ENCODE results near the gene HSD17B1. TPM values are rescaled to one million over a fixed set of nuclear protein-coding genes. Genes with fewer than 3 reads are reported as not detected.
A peak's percentile ranks its signal among the peaks of the same experiment; 100 is the strongest.

The HSD17B1 gene
- total RNA-seq, 1 experiment from 2014 or later = 1.5 TPM

- peaks cover 25% of the 10 kb centered on the region for H3K36me3 Mint-ChIP-seq
- H3K4me1 Mint-ChIP-seq = peaks cover 20% of the 10 kb centered on the region
These were observed 25.7 kb downstream of the HSD17B1 start for GRCh38 chr17:42578282-42578869.

GRCh38 chr17:42579794-42580551 lies 27.2 kb downstream of the HSD17B1 start:
- ChIA-PET POLR2A (no interaction called here), CTCF (interaction anchor here (1.0 to 3.3 kb wide), 4 partner anchors 10 to 183 kb away, joined by 3 to 55 read pairs (median 5); partner anchors contain the start of genes RETREG3 and TUBG1)
- no peak for DNase-seq (ENCODE audit: low spot score)
- H3K4me1 Mint-ChIP-seq = peaks cover 20% of the 10 kb centered on the region
- H3K27ac Mint-ChIP-seq = peak overlapping the region; percentile 32
- H3K36me3 Mint-ChIP-seq = peaks cover 32% of the 10 kb centered on the region
- no peaks in the 10 kb centered on the region for H3K27me3 Mint-ChIP-seq (ENCODE audit: low read depth)
- H3K4me3 Mint-ChIP-seq = no peak overlapping the region
- no peak for ATAC-seq
- no peaks in the 10 kb centered on the region for H3K9me3 Mint-ChIP-seq
- TF ChIP-seq ELF4 (CRISPR knock-in tag; IDR thresholded peaks at IDR 0.05; ENCODE audit: low read depth) (no peak), ZNF138 (CRISPR knock-in tag; conservative IDR thresholded peaks at IDR 0.05) (no peak), ETV6 (CRISPR knock-in tag; IDR thresholded peaks at IDR 0.05) (no peak), FOXJ3 (CRISPR knock-in tag; IDR thresholded peaks at IDR 0.05; ENCODE audit: borderline replicate concordance) (no peak), ZNF416 (CRISPR knock-in tag; IDR thresholded peaks at IDR 0.05) (no peak), FOXP1 (CRISPR knock-in tag; IDR thresholded peaks at IDR 0.05; ENCODE audit: borderline replicate concordance) (no peak), ZBTB21 (CRISPR knock-in tag; IDR thresholded peaks at IDR 0.05; ENCODE audit: borderline replicate concordance) (no peak), NR3C1 (CRISPR knock-in tag; conservative IDR thresholded peaks at IDR 0.05; ENCODE audit: low read depth) (no peak), ZNF121 (CRISPR knock-in tag; IDR thresholded peaks at IDR 0.05) (no peak), ZNF423 (CRISPR knock-in tag; IDR thresholded peaks at IDR 0.05) (no peak)
- TF ChIP-seq, protein P1, sequence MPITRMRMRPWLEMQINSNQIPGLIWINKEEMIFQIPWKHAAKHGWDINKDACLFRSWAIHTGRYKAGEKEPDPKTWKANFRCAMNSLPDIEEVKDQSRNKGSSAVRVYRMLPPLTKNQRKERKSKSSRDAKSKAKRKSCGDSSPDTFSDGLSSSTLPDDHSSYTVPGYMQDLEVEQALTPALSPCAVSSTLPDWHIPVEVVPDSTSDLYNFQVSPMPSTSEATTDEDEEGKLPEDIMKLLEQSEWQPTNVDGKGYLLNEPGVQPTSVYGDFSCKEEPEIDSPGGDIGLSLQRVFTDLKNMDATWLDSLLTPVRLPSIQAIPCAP (CRISPR knock-in tag; IDR thresholded peaks at IDR 0.05) = no peak
- TF ChIP-seq, protein P2, sequence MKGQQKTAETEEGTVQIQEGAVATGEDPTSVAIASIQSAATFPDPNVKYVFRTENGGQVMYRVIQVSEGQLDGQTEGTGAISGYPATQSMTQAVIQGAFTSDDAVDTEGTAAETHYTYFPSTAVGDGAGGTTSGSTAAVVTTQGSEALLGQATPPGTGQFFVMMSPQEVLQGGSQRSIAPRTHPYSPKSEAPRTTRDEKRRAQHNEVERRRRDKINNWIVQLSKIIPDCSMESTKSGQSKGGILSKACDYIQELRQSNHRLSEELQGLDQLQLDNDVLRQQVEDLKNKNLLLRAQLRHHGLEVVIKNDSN (CRISPR knock-in tag; IDR thresholded peaks at IDR 0.05) = no peak
- TF ChIP-seq, protein P3, sequence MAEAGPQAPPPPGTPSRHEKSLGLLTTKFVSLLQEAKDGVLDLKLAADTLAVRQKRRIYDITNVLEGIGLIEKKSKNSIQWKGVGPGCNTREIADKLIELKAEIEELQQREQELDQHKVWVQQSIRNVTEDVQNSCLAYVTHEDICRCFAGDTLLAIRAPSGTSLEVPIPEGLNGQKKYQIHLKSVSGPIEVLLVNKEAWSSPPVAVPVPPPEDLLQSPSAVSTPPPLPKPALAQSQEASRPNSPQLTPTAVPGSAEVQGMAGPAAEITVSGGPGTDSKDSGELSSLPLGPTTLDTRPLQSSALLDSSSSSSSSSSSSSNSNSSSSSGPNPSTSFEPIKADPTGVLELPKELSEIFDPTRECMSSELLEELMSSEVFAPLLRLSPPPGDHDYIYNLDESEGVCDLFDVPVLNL (CRISPR knock-in tag; IDR thresholded peaks at IDR 0.05; ENCODE audit: borderline replicate concordance, low read depth) = no peak

More at GRCh38 chr17:42578282-42578869, 25.7 kb downstream of the HSD17B1 start:
- peak; percentile 77 for ATAC-seq
- TF ChIP-seq ZNF416 (CRISPR knock-in tag; IDR thresholded peaks at IDR 0.05) (0 out of 2 replicates have a peak, but pooled peaks have one; percentile 13), ZNF232 (CRISPR knock-in tag; IDR thresholded peaks at IDR 0.05) (peak; percentile 41; the same call in 1 of the 2 replicates), TP53 (CRISPR knock-in tag; IDR thresholded peaks at IDR 0.05) (0 out of 2 replicates have a peak, but pooled peaks have one; percentile 8), ERG (CRISPR knock-in tag; IDR thresholded peaks at IDR 0.05) (no peak), ZNF423 (CRISPR knock-in tag; IDR thresholded peaks at IDR 0.05) (no peak), ZNF219 (CRISPR knock-in tag; IDR thresholded peaks at IDR 0.05; ENCODE audit: borderline replicate concordance) (no peak), ETV6 (CRISPR knock-in tag; IDR thresholded peaks at IDR 0.05) (peak; percentile 61; the same call in 1 of the 2 replicates)
- TF ChIP-seq, protein P4, sequence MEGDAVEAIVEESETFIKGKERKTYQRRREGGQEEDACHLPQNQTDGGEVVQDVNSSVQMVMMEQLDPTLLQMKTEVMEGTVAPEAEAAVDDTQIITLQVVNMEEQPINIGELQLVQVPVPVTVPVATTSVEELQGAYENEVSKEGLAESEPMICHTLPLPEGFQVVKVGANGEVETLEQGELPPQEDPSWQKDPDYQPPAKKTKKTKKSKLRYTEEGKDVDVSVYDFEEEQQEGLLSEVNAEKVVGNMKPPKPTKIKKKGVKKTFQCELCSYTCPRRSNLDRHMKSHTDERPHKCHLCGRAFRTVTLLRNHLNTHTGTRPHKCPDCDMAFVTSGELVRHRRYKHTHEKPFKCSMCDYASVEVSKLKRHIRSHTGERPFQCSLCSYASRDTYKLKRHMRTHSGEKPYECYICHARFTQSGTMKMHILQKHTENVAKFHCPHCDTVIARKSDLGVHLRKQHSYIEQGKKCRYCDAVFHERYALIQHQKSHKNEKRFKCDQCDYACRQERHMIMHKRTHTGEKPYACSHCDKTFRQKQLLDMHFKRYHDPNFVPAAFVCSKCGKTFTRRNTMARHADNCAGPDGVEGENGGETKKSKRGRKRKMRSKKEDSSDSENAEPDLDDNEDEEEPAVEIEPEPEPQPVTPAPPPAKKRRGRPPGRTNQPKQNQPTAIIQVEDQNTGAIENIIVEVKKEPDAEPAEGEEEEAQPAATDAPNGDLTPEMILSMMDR (IDR thresholded peaks at IDR 0.05) = peak; percentile 50
- TF ChIP-seq, protein P5, sequence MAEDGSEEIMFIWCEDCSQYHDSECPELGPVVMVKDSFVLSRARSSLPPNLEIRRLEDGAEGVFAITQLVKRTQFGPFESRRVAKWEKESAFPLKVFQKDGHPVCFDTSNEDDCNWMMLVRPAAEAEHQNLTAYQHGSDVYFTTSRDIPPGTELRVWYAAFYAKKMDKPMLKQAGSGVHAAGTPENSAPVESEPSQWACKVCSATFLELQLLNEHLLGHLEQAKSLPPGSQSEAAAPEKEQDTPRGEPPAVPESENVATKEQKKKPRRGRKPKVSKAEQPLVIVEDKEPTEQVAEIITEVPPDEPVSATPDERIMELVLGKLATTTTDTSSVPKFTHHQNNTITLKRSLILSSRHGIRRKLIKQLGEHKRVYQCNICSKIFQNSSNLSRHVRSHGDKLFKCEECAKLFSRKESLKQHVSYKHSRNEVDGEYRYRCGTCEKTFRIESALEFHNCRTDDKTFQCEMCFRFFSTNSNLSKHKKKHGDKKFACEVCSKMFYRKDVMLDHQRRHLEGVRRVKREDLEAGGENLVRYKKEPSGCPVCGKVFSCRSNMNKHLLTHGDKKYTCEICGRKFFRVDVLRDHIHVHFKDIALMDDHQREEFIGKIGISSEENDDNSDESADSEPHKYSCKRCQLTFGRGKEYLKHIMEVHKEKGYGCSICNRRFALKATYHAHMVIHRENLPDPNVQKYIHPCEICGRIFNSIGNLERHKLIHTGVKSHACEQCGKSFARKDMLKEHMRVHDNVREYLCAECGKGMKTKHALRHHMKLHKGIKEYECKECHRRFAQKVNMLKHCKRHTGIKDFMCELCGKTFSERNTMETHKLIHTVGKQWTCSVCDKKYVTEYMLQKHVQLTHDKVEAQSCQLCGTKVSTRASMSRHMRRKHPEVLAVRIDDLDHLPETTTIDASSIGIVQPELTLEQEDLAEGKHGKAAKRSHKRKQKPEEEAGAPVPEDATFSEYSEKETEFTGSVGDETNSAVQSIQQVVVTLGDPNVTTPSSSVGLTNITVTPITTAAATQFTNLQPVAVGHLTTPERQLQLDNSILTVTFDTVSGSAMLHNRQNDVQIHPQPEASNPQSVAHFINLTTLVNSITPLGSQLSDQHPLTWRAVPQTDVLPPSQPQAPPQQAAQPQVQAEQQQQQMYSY (CRISPR knock-in tag; IDR thresholded peaks at IDR 0.05) = no peak
- H3K27ac Mint-ChIP-seq = peak overlapping the region; percentile 100
- no peaks in the 10 kb centered on the region for H3K27me3 Mint-ChIP-seq (ENCODE audit: low read depth)
- POLR2A ChIA-PET = interaction anchor here (0.6 to 1.6 kb wide), 12 partner anchors 30 to 386 kb away, joined by 3 to 9 read pairs (median 4); partner anchors contain the start of genes PLEKHH3, RETREG3, TUBG1 and TUBG2
- no peaks in the 10 kb centered on the region for H3K9me3 Mint-ChIP-seq
- H3K4me3 Mint-ChIP-seq = peak overlapping the region; percentile 98
- peak; percentile 92 for DNase-seq (ENCODE audit: low spot score)
- CTCF ChIA-PET = interaction anchor here (0.6 to 3.3 kb wide), 69 partner anchors 8 to 458 kb away, joined by 3 to 122 read pairs (median 5); partner anchors contain the start of genes BECN1, CAVIN1, CCR10 and CNTD1
